Measurements from ENCODE around the gene USP24.
"Not testable (repeated sequence)": the region's sequence is repeated elsewhere in the genome, so short reads cannot be mapped to it uniquely, and the experiment has no call there.

Gene USP24

GRCh38 chr1:55231745-55232144 is 16.6 kb upstream of the USP24 start:
- no peak for DNase-seq

GRCh38 chr1:55230659-55231058 is 15.5 kb upstream of the USP24 start:
- DNase-seq = no peak

DNA sequence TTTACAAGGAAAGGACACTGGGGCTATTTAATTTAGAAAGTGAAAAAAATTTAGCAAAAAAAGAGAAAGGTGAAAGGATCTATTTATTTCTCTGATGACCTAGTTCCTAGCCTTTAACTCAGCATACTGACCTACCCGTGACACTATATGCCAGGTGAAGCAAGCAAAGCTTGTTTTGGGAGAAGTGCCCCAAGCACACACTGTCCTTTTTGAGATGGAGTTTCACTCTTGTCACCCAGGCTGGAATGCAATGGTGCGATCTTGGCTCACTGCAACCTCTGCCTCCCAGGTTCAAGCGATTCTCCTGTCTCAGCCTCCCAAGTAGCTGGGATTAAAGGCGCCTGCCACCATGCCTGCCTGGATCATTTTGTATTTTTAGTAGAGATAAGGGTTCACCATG is 14.6 kb upstream of the USP24 start:
- not testable (repeated sequence) for DNase-seq

DNA sequence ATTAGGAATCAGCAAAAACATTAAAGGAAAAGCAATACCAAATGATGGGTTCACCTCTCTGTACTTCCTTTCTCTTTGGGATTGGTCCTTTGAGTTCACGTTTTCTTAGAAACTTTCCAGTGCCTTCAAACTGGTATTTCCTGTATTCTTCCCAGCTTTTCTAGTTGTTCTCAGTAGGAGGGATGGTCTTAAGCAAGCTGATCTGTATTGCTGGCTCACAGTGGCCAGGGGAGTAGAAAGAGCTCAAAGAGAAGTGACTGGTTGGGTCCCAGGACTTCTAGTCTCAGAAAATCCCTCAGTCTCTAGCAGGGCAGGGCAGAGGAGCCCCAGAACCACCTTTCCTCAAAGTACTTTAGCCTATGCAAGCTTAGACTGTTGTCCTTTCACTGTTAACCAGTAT is 10.1 kb upstream of the USP24 start:
- no peak for DNase-seq

DNA sequence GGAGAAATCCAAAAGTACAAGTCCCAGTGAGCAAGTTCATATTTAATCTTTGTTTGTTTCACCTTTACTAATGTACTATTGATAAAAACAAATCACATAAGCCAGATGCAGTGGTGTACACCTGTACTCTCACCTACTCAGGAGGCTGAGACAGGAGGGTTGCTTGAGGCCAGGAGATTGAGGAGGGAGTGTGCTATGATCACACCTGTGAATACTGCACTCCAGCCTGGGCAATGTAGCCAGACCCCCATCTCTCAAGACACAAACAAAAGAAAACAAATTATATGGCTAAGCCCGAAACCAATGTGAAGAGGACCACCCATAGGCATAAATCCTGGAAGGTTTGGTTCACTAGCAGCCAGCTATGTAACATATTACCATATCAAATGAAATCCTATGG is 9.6 kb upstream of the USP24 start:
- no peak for DNase-seq

DNA sequence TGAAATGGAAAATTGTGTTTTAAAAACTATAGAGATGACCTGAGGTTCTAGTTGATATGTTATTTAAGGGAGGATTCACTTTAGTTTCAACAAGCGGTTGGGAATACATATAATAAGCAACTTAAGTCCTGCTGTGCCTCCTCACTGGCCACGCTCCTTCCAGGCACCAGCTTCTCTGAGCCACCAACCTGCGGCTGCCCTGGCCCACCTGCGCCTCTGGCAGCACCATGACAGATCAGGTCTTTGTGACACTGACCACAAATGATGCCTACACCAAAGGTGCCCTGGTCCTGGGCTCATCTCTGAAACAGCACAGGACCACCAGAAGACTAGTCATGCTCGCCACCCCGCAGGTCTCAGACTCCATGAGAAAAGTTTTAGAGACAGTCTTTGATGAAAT is 7.0 kb upstream of the USP24 start:
- no peak for DNase-seq

- no peak for DNase-seq
These were observed 2.2 kb upstream of the USP24 start for GRCh38 chr1:55217226-55217986.

- no peak for DNase-seq
These were observed 932 bp upstream of the USP24 start for GRCh38 chr1:55216096-55216495.

DNA sequence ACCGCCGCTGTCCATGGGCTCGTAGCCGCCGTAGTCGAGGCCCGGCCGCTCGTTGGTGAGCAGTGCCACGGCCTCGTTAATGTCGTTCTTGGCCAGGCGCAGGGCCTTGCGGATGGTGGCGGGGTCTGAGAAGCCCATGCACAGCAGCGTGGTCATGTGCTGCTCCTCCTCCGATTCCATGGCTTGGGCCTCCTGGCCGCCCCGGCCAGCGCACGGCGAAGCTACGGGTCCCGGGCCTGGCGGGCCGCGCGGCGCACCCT is 300 bp downstream of the USP24 start:
- DNase-seq = no peak

GRCh38 chr1:55214212-55214933 is 791 bp downstream of the USP24 start:
- DNase-seq = no peak

DNA sequence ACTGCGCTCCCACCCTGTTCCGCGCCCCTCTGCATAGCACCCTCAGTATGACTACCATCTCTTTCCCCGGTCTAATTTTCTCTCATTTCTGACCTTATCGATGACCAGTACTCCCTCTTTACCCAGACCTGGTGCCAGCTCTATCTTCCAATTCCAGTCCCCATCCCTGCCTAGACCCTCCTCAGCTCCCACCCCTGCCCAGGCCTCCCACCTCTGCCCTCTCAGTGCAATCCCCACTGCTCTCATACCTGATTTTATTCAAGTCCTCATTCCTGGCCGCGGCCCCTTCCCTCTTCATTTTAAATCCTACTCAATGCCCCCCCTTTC is 1.3 kb downstream of the USP24 start:
- no peak for DNase-seq

- DNase-seq = no peak
These were observed 1.8 kb downstream of the USP24 start for GRCh38 chr1:55213151-55213884.

DNA sequence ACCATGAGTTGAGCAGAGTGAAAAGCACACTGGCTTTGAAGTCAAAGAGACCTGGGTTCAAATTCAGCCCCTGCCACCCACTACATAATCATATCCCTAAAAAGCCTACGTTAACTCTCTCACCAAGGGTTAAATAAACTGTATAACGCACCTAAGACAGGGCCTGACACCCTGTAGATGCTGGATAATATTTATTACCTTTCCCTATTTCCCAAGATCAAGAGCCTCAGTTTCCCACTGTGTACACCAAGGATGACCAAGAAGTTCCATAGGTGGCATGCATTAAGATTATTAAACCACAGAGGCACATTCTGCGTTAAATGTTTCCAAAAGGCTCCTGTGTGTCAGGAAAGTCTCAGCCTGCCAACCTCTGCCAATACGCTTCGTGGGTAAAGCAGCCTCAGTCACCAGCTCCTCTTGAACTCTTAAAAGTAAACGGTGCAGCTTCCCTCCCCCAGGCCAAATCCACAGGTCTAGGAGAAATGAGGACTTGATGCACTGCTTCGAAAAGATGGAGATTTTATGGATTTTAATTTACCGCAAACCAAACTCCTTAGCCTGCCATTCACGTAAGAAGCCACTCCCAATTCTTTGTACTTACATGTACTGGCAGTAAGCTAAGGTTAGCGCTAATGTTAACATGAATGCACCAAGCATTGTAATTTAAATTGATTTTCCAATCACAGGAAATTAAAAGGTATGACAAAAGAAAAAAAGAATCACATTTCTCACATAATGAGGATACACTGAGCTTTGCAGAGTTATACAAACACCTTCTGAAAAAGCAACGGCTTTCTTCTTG is 2.6 kb downstream of the USP24 start:
- DNase-seq = no peak

DNA sequence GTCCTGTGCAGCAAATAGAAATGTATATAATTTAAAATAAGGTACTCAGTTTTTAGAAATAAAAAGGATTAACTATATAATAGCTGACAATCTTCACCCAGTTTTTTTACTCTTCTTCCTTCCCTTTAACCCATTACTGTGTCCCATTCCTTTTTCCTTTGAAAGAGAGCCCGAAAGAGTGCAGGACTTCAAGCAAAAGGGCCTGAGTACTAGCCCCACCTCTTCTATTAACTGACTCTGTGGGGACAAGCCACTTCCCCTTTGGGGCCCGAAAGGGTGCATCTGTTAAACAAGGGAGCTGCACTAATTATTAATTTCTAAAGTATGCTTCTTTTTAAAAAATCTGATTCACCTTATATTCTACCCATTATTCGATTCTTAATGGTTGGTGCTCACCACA is 3.3 kb downstream of the USP24 start:
- DNase-seq = no peak

DNA sequence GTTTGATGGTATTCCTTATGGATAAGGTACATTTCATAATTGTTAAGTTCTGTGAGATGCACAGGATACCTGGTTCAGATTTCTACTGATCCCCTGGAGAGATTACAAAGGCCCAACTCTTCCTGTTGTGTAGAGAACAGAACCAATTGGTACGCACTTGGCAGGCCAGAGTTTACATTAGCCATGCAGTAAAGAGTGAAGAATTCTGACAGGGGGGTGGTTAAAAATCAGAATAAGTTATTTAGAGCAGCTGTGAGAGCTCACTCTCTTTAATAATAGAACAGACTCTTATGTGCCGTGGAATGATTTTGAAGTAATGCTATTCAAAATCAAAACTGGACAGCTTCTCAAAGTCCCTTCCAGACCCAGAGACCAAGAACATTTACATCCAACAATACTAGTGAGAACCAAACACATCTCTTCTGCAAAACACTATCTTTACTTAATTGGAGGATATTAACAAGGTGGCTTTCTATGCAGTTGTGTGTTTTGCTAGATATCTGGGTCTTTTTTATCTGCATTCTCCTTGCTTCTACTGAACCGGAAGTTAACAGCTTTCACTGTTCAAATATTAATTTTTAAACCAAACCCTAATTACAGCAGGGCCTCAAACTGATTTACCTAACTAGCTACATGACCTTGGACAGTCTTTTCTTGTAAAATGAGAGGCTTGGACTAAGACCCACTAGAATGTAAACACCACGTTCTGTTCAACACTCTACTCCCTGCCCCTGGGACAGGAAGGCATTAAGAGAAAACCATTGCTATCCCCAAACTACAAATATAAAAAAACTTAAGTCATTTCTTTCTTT is 4.0 kb downstream of the USP24 start:
- no peak for DNase-seq

- peak in 1 of 2 experiments; percentile 27 for DNase-seq
These were observed 5.9 kb downstream of the USP24 start for GRCh38 chr1:55209247-55209646.

GRCh38 chr1:55206210-55206609 is 9.0 kb downstream of the USP24 start:
- no peak for DNase-seq

DNA sequence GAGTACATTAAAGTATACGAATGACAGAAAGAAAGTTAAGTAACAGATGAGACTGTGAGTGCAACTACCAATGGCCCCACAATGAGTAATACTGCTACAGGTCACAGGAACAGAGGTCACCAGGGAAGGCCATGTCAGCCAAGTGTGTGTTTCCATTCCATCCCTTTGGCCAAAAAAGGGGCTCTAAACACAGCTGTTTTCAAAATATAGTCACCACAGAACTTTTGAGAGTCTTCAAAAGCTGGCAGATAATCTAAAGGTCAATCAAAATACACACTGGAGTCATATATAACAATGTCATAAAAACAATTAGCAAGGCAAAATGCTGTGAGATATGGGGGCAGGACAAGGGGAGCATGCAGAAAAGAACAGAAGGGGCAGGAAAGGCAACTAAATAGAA is 10.2 kb downstream of the USP24 start:
- DNase-seq = no peak

- DNase-seq = no peak
These were observed 12.1 kb downstream of the USP24 start for GRCh38 chr1:55203064-55203463.

- no peak for DNase-seq
These were observed 14.5 kb downstream of the USP24 start for GRCh38 chr1:55200667-55201066.

DNA sequence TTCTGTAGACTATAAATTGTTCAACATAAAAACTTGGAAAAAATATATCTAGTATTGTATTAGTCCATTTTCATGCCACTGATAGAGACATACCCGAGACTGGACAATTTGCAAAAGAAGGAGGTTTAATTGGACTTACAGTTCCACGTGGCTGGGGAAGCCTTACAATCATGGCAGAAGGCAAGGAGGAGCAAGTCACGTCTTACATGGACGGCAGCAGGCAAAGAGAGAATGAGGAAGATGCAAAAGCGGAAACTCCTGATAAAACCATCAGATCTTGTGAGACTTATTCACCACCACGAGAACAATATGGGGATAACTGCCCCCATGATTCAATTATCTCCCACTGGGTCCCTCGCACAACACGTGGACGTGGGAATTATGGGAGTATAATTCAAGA is 15.4 kb downstream of the USP24 start:
- DNase-seq = not testable (repeated sequence)

DNA sequence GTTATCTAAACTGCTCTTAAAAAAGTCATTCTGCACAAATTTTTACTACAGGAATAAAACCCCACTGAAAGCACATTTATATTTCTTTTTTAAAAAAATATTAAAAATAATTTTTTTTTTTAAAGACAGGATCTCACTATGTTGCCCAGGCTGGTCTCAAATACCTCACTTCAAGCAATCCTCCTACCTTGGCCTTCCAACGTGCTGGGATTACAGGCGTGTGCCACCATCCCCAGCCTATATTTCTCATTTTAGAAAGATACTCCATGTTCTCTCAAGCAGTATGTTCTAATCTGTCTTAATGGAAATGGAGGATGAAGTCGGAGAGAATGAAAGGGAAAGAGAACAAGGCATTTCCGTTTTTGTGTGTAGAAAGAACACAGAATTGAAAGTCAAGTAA is 17.1 kb downstream of the USP24 start:
- no peak for DNase-seq

DNA sequence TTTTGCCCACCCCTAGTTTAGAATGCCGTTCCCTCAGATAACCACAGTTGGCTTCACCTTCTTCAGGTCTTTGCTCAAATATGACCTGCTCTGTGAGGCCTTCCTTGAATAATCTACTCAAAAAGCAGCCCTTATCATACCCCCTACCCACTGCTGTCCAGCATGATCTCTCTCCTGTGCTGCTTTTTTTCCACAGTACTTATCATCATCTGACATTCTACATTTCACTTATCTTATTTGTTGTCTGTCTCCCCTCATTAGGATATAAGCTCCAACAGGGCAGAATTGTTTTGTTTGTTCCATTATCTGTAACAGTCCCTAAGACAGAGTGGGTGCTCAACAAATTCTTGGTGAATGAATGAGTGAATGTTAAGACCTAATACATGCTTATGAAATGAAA is 18.1 kb downstream of the USP24 start:
- no peak for DNase-seq

All from NCI-H1930 (cell line).